ENCODE measurements around the gene VWA8.

DNA sequence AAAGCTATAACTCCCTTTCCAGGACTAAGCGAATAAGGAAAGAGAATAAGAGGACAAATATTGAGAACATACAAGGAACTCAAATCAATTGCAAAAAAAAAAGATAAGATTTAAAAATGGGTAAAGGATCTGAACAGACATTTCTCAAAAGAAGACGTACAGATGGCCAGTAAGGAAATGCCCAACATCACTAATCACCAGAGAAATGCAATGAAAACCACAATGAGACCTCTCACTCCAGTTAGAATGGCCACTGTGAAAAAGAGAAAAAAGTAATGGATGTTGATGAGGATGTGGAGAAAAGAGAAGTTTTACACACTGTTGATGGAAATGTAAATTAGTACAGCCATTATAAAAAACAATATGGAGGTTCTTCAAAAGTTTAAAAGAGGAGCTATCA is 63.8 kb downstream of the VWA8 start:
- TF ChIP-seq EZH2 (IDR thresholded peaks at IDR 0.05; ENCODE audit: low read depth, unreplicated experiment), result no peak
- TF ChIP-seq, protein P1, sequence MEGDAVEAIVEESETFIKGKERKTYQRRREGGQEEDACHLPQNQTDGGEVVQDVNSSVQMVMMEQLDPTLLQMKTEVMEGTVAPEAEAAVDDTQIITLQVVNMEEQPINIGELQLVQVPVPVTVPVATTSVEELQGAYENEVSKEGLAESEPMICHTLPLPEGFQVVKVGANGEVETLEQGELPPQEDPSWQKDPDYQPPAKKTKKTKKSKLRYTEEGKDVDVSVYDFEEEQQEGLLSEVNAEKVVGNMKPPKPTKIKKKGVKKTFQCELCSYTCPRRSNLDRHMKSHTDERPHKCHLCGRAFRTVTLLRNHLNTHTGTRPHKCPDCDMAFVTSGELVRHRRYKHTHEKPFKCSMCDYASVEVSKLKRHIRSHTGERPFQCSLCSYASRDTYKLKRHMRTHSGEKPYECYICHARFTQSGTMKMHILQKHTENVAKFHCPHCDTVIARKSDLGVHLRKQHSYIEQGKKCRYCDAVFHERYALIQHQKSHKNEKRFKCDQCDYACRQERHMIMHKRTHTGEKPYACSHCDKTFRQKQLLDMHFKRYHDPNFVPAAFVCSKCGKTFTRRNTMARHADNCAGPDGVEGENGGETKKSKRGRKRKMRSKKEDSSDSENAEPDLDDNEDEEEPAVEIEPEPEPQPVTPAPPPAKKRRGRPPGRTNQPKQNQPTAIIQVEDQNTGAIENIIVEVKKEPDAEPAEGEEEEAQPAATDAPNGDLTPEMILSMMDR (conservative IDR thresholded peaks at IDR 0.05; ENCODE audit: low read depth in 2 of 2), result no peak
- TF ChIP-seq ZNF114 (CRISPR knock-in tag; IDR thresholded peaks at IDR 0.05), result no peak
- TF ChIP-seq POLR2AphosphoS5 (IDR thresholded peaks at IDR 0.05; ENCODE audit: low read depth), result no peak
- no peak for TF ChIP-seq CREB1 (CRISPR knock-in tag; IDR thresholded peaks at IDR 0.05; ENCODE audit: low read depth)
- TF ChIP-seq, protein P2, sequence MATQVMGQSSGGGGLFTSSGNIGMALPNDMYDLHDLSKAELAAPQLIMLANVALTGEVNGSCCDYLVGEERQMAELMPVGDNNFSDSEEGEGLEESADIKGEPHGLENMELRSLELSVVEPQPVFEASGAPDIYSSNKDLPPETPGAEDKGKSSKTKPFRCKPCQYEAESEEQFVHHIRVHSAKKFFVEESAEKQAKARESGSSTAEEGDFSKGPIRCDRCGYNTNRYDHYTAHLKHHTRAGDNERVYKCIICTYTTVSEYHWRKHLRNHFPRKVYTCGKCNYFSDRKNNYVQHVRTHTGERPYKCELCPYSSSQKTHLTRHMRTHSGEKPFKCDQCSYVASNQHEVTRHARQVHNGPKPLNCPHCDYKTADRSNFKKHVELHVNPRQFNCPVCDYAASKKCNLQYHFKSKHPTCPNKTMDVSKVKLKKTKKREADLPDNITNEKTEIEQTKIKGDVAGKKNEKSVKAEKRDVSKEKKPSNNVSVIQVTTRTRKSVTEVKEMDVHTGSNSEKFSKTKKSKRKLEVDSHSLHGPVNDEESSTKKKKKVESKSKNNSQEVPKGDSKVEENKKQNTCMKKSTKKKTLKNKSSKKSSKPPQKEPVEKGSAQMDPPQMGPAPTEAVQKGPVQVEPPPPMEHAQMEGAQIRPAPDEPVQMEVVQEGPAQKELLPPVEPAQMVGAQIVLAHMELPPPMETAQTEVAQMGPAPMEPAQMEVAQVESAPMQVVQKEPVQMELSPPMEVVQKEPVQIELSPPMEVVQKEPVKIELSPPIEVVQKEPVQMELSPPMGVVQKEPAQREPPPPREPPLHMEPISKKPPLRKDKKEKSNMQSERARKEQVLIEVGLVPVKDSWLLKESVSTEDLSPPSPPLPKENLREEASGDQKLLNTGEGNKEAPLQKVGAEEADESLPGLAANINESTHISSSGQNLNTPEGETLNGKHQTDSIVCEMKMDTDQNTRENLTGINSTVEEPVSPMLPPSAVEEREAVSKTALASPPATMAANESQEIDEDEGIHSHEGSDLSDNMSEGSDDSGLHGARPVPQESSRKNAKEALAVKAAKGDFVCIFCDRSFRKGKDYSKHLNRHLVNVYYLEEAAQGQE (IDR thresholded peaks at IDR 0.05; ENCODE audit: unreplicated experiment), result no peak
- TF ChIP-seq EZH2phosphoT487 (IDR thresholded peaks at IDR 0.05; ENCODE audit: unreplicated experiment), result no peak
- no peak for TF ChIP-seq STAT1 (IDR thresholded peaks at IDR 0.05; ENCODE audit: unreplicated experiment)

Measured in GM23338 (cell line).